Parathyroid adenoma (tissue), 2 donors: Measurements from ENCODE around the gene STAC.
"Not testable (repeated sequence)": the region's sequence is repeated elsewhere in the genome, so short reads cannot be mapped to it uniquely, and the experiment has no call there.

Source experiments
- H2AFZ ChIP-seq: fragments of 300-600 bp; sonication (generic); one replicate; pipeline ENCODE4 v1.7.0; 2017; ENCODE audit warnings: antibody characterized with exemption, mild to moderate bottlenecking
- H3K27ac ChIP-seq: fragments of 300-600 bp; sonication (generic); one replicate; pipeline ENCODE4 v1.7.0; 2017
- H3K27me3 ChIP-seq: fragments of 300-600 bp; sonication (generic); one replicate; pipeline ENCODE4 v1.7.0; 2017; ENCODE audit warnings: low read length; ENCODE audit not compliant: control insufficient read depth, insufficient read depth
- H3K36me3 ChIP-seq: fragments of 300-600 bp; sonication (generic); one replicate; pipeline ENCODE4 v1.7.0; 2017; ENCODE audit warnings: low read length; ENCODE audit not compliant: control insufficient read depth, insufficient read depth
- H3K4me1 ChIP-seq: fragments of 300-600 bp; sonication (generic); one replicate; pipeline ENCODE4 v1.7.0; 2017; ENCODE audit warnings: control low read depth
- H3K4me2 ChIP-seq: fragments of 300-600 bp; sonication (generic); one replicate; pipeline ENCODE4 v1.7.0; 2017; ENCODE audit warnings: low read length
- H3K4me3 ChIP-seq: fragments of 300-600 bp; sonication (generic); one replicate; pipeline ENCODE4 v1.7.0; 2017; ENCODE audit warnings: low read depth, low read length
- H3K79me2 ChIP-seq: fragments of 300-600 bp; sonication (generic); one replicate; pipeline ENCODE4 v1.7.0; 2017; ENCODE audit warnings: control low read depth
- H3K9ac ChIP-seq: fragments of 300-600 bp; sonication (generic); one replicate; pipeline ENCODE4 v1.7.0; 2017; ENCODE audit warnings: mild to moderate bottlenecking
- H3K9me3 ChIP-seq: fragments of 300-600 bp; sonication (generic); one replicate; pipeline ENCODE4 v1.7.0; 2017; ENCODE audit warnings: low read length; ENCODE audit not compliant: control insufficient read depth
- CTCF ChIP-seq: fragments of 300-600 bp; sonication (generic); IDR thresholded peaks from one replicate; pipeline ENCODE4 v1.7.0; 2017; ENCODE audit warnings: antibody characterized with exemption, mild to moderate bottlenecking
- donor health status: primary hyperparathyroidism.

Gene STAC

GRCh38 chr3:36494461-36495109, 114.3 kb downstream of the STAC start:
- Histone ChIP-seq H3K27me3 (no peaks in the 10 kb centered on the region), H3K27ac (no peak overlapping the region), H3K9ac (no peak overlapping the region), H3K4me3 (no peak overlapping the region), H3K4me2 (no peak overlapping the region), H3K36me3 (no peaks in the 10 kb centered on the region), H2AFZ (no peak overlapping the region), H3K4me1 (no peaks in the 10 kb centered on the region), H3K79me2 (no peaks in the 10 kb centered on the region), H3K9me3 (no peaks in the 10 kb centered on the region)
- no peak for TF ChIP-seq CTCF

GRCh38 chr3:36496684-36497633, 116.7 kb downstream of the STAC start:
- H3K36me3 ChIP-seq = no peaks in the 10 kb centered on the region
- H3K27me3 ChIP-seq = no peaks in the 10 kb centered on the region
- H3K79me2 ChIP-seq = no peaks in the 10 kb centered on the region
- no peak for TF ChIP-seq CTCF
- H2AFZ ChIP-seq = no peak overlapping the region
- H3K4me3 ChIP-seq = no peak overlapping the region
- H3K27ac ChIP-seq = no peak overlapping the region
- H3K4me2 ChIP-seq = no peak overlapping the region
- H3K9ac ChIP-seq = no peak overlapping the region
- no peaks in the 10 kb centered on the region for H3K4me1 ChIP-seq
- no peaks in the 10 kb centered on the region for H3K9me3 ChIP-seq

GRCh38 chr3:36500053-36500452, 119.7 kb downstream of the STAC start:
- not testable (repeated sequence) for H3K9me3 ChIP-seq, H2AFZ ChIP-seq, H3K9ac ChIP-seq, H3K4me2 ChIP-seq, H3K36me3 ChIP-seq, H3K27ac ChIP-seq, H3K4me1 ChIP-seq, H3K4me3 ChIP-seq, H3K27me3 ChIP-seq, H3K79me2 ChIP-seq

GRCh38 chr3:36501616-36502015, 121.3 kb downstream of the STAC start:
- H3K27ac ChIP-seq = no peak overlapping the region
- TF ChIP-seq CTCF = no peak
- H3K4me3 ChIP-seq = no peak overlapping the region

GRCh38 chr3:36505393-36505792, 125.1 kb downstream of the STAC start:
- Histone ChIP-seq H3K4me1 (no peaks in the 10 kb centered on the region), H2AFZ (no peak overlapping the region), H3K36me3 (no peaks in the 10 kb centered on the region), H3K27ac (no peak overlapping the region), H3K9me3 (no peaks in the 10 kb centered on the region), H3K4me3 (no peak overlapping the region), H3K27me3 (no peaks in the 10 kb centered on the region), H3K9ac (no peak overlapping the region), H3K79me2 (no peaks in the 10 kb centered on the region), H3K4me2 (no peak overlapping the region)
- TF ChIP-seq CTCF = no peak

More at GRCh38 chr3:36501616-36502015, 121.3 kb downstream of the STAC start:
- Histone ChIP-seq H3K9ac (no peak overlapping the region), H3K36me3 (no peaks in the 10 kb centered on the region), H3K79me2 (no peaks in the 10 kb centered on the region), H3K9me3 (no peaks in the 10 kb centered on the region), H3K27me3 (no peaks in the 10 kb centered on the region), H3K4me1 (no peaks in the 10 kb centered on the region), H3K4me2 (no peak overlapping the region), H2AFZ (no peak overlapping the region)
